ENCODE data around the gene STARD4.

- no peak for TF ChIP-seq CTCF (conservative IDR thresholded peaks at IDR 0.05; ENCODE audit: low read depth, low read length)
- TF ChIP-seq EZH2 (IDR thresholded peaks at IDR 0.05; ENCODE audit: borderline replicate concordance, low read depth, low read length, poor library complexity, severe bottlenecking): no peak
These were observed 34.1 kb downstream of the STARD4 start for GRCh38 chr5:111478266-111478665.

All from A673 (cell line).